Superior temporal gyrus (tissue), 1 donor: ENCODE measurements around the gene RPTOR.
"Not testable (repeated sequence)": the region's sequence is repeated elsewhere in the genome, so short reads cannot be mapped to it uniquely, and the experiment has no call there.

Experiments used
- DNase-seq: peaks from one replicate; pipeline ENCODE4 v3.0.0-alpha.2; 2016; ENCODE audit errors: extremely low spot score

RPTOR gene

DNA sequence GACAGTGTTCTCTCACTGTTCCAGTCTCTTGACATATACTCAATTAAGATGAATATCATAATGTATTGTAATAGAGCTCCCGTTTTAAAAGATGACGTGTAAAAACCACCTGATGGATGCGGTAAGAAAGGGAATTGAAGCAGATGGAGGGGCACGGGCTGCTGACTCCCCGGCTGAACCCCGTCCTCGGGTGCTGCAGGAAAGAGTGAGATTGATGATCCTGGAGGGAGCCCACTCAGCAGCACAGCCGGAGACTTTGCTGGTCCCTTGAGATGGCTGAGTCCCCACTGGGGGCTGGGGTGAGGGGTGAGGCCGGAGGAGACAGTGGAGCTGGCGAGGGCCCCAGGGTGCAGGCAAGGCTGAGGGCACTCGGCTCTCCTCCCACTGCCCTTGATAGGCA, 217.4 kb downstream of the RPTOR start:
- no peak for DNase-seq

DNA sequence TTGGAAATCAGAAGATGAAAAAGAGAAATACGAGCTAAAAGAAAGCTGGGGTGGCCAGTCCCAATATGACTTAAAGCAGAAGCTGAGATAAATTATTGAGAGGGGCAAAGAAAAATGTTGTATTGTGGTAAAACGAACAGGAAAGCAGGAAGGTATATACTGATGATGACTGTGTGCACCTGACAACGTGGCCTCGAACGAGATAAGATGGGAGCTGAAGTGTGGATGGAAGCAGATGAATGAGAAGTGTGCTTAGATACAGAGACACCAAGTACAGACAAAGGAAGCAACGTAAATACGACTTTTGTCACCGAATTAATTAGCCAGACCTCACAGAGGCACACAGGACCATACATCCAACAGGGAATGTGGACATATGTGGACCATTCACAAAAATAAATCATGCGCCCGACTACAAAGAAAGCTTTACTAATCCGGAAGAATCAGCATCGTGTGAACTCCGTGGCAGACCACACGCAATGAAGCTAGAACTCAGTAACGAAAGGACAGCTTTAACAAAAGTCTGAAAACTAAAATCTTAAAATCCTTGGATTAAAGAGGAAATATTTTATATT, 218.7 kb downstream of the RPTOR start:
- DNase-seq = no peak

DNA sequence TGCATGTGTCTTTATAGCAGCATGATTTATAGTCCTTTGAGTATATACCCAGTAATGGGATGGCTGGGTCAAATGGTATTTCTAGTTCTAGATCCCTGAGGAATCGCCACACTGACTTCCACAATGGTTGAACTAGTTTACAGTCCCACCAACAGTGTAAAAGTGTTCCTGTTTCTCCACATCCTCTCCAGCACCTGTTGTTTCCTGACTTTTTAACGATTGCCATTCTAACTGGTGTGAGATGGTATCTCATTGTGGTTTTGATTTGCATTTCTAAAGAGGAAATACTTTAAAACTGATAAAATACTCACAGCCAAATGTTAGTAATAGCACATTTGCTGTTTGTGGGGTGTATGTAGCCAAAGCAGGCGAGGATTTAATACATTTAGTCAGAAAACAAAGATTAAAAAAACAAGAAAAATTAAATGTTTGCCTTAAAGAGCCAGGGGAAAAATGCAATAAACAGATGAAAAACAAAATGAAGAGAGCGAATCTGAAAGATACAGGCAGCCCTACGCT, 220.0 kb downstream of the RPTOR start:
- not testable (repeated sequence) for DNase-seq

DNA sequence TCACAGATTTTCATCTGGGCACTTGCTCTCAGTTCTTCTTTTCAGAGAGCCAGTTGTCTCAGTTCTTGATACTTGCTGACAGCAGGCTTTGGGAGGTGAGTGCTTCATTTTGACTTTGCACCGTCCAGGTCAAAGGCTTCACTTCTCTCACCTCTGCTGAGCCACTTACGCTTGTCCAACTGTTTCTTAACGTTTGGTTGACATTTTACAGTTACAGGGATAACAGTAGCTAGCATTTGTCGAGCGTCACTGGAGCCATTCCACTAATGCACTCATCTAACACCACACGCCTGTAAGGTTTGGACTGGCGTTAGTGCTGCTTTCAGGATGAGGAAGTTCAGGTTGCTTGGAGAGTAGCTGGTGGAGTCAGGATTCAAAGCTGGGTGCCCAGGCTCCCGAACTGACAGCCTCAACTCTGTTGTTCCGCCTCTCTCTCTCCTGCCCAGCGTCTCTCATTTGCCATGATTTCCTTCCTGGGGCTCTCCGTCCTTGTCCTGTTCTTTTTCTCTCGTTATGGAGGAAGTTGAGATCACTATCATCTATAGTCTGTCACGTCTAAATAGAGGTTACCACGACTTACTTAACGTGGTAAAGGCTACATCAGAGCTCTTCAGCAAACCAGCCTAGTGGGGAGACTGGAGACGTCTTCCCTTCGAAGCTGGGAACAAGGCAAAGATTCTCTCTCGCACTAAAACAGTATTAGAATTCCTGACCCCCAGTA, 220.8 kb downstream of the RPTOR start:
- DNase-seq = no peak

DNA sequence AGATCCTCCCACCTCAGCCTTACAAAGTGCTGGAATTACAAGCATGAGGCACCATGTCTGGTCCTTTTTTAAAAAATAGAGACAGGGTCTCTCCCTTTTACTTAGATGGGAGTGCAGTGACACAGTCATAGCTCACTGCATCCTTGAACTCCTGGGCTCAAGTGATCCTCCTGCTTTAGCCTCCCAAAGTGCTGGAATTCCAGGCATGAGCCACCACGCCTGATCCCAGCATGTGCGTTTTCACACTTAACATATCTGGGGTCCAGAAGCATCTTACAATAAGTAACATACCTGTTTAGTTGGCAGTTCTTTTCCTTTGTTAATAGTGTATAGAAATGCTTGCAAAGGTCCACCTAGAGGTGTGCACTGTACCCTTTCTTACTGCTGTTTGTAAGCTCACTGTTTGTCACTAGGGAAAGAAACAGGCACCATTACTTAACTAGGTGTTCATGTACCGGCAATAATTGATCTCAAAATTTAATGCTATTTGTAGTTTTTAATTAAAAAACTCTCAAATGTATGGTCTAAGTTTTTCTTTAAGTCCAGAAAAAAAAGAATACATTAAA, 221.7 kb downstream of the RPTOR start:
- no peak for DNase-seq

DNA sequence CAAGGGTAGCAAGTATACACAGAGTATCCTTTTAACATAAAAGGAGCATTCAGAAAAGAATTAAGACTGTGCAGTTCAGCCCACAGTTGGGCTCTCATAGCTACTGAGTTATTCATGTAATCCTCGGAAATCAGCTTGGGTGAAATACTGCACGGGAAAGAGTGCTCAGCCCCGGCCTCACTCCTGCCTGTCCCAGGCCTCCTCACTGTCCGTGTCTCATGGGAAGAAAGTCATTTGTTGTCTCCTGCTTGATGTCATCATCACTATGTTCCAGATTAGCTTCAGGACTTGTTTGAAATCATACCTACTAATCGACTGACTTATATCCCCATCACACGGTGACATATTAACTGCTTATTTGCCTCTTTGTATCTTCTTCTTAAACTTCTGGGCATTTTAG, 223.8 kb downstream of the RPTOR start:
- no peak for DNase-seq

DNA sequence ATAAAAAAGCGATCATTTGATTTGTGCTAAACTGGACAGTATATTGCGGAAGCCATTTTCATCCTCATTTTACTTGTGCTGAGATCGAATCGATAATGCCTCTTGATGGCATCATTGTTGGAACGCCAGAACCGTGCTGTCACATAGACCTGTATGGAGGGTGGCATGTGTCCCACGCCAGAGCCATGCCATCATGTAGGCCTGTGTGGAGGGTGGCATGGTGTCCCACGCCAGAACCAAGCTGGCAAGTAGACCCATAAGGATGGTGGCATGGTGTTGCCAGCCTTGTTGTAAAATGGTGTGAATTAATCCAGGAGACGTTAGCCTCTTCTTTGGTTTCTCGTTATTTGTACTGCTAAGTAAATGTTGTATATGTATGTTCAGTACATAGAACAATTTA, 224.3 kb downstream of the RPTOR start:
- no peak for DNase-seq

DNA sequence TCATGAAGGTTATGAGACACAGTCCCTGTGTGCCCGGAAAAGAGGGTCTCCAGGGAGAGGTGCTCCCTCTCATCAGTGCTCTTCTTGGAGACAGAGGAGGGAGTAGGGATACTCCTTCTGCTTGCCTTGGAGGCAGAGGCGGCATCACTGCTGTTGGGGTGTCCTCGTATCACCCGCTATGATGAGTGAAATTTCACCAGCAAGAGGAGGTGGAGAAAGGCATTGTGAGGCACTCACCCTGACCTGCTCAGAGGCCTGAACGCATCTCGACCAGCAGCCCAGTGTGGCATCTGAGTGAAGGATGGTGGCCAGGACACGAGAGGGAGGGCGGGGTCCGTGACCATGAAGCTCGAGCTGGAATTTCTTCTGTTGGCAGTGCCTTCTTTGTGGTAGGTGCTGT, 224.9 kb downstream of the RPTOR start:
- no peak for DNase-seq

DNA sequence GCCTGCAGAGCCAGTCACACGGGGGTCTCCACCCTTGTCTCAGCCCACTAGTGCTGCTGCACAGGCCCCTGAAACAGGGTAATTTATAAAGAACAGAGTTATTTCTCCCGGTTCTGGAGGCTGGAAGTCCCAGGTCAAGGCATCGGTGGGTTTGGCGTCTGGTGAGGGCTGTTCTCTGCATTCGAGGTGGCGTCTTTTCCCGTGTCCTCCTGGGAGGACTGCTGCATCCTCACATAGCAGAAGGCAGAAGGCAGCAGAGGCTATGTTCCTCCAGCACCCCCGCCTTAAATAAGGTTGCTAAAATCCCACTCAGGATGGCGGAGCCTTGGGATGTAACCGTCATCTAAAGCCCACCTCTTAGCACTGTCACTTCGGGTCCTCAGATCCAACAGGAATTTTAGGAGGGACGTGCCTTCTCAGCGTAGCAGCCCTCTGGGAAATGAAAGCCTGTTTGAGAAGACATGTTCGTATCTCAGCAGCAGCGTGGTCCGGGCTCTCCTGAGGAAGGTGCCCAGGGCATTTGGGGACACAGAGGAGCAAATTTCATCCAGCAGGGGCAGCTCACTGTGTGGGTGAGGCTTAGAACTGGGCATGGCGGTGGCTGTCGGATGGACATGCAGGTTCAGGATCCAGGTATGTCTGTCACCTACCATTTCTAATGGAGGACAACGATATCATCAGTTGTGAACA, 225.4 kb downstream of the RPTOR start:
- no peak for DNase-seq

DNA sequence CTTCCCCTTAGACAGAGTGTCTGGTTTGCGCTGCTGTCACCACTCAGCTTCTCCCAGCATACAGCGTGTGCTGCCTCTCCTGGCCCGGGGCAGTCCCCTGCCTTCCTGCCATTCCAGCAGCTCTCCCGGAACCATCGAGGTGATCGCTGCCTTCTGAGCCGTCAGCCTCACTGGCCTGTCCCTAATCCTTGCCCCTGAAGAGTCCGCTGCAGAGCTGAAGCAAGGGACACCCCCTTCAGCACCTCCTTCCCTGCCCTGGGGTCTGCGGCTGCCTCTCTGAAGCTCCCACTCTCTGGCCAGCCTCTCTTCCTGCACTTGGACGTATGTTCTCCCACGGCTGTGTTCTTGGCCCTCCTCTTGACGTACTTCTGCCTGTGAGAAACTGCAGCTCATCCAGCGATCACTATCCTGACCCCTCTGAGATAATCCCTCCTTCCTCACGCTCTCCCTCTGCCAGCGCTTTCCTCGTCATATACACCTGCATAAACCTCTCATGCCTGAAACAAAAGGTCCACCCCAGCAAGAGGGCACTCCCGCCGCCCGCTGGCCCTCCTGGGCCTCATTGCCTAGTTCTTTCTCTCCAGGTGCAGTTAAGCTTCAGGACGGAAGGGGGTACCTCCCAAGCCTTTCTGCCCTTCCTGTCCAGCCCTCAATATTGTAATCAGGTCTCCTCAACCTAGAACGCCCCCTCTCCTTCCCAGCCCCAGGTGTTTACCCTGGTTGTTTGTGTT, 226.4 kb downstream of the RPTOR start:
- no peak for DNase-seq

DNA sequence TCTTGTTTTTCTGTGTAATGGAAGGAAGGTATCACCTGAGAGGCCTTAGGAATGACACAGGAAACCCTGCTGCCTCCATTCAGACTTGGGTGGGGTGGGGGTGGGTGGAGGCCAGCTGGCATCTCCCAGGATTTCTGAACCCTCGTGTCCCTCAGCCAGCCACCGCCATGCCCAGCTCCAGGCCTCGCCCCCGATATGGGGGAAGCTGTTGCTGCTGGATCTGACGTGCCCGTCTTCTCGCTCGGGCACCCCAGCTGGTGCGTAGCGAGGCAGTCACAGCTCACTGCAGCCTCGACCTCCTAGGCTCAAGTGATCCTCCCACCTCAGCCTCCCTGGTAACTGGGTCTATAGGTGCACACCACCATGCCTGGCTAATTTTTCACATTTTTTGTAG, 227.0 kb downstream of the RPTOR start:
- no peak for DNase-seq

DNA sequence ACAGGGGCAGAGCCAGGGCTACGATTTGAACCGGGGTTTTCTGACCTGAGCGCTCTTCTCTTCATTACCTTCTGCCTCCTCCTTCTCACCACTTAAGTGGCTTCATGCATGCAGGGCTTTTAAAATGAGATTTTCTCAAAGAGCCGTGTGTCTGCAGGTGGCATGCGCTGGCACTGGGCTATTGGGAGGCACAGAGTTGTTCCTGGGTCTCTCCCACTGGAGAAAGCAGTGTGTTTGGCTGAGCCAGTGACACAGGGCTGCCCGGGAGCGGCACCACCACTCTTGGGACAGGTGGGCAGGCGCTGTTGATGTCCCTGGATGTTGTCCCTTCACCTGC, 228.2 kb downstream of the RPTOR start:
- DNase-seq = no peak

DNA sequence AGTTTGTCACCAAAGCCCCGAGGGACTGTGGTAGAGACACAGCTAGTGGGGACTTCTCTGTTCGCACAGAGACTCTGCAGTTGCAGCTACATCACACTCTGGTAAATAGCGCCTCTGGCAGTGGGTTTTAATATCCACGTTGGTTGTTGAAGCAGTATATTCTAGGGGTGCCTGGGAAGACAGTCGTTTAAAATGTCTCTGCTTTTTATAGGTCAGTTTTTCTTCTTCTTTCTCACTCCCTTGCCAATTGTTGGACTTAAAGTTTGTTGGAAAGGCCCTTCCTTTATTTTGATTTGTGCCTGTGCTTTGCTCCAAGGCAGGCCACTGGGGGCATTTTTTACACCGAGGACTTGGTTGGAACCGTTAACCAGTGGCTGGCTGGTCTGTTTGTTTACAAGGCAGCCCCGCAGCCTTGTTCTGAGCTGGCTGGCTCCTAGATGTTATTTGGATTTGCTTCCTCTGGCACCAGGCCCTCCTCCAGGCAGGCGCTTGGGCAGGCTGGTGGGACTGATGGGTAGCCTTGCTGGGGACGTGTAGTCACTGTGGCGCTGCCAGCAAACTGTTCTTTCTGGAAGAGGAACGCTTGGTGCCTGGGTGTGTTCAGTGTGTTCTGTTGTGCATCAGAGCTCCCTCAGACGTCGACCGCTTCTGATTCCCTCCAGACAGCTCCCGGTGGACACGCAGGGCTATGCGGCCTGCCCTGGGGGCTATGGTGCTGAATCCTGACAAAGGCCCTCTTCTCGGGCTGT, 228.8 kb downstream of the RPTOR start:
- DNase-seq = peak; percentile 79

DNA sequence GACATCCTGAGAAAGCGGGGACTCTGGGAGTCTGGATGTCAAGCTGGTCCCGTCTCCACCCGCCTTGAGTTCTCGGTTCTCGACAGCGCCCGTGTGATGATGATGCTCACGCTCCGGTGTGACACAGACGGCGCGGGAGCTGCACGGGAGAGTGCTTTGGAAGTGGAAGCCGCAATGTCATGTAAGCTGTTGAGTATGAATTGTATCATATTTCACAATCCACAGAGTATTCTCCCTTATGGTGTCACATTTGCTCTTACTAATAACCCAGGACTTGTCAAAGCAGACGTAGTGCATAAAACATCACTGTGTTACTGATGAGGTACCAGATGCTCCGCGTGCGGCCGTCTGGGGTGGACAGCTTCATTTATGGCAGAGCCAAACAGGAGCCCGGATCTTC, 229.5 kb downstream of the RPTOR start:
- DNase-seq = no peak

DNA sequence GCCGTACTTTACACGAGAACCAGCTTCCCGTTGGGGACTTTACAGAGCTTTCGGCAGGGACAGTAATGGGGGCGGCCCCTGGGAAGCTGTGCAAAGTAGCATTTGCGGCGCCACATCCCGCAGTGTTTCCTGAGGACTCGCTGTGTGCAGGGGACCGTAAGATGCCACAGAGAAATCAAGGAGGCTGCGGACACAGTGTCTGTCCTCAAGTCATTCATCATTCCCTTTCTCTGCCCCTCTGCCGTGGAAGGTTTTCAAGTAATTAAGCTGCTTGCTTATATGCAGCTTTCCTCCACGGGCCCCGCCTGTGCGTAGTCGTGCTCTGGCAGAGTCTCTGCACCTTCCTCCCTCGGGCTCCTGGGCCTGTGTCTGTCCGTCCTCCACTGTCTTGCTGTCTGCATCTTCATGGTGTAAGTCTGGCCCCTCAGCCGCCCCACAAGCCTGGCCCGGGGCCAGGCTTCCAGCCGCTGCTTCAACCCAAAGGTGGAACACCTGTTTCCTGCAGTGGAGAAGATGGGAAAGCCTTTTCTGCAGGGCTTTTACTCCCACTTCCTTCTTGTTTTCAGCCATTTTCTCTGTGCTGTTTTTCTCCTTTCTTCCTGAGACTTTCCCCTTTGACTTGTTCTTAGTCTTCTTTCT, 230.1 kb downstream of the RPTOR start:
- DNase-seq = no peak

DNA sequence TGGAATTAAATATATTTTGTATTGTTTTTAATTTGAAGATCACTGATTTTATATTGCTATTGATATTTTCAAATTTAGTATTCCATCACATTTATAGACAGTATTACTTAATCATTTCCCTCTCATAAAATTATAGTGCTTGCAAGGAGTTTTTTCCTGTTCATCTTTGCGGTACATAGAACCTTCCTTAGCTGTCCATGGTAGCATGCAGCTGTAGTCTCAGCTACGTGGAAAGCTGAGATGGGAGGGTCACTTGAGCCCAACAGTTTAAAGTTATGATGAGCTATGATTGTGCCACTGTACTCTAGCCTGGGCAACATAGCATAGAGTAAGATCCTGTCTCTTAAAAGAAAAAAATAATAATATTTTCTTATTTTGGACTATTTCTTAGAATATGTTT, 231.2 kb downstream of the RPTOR start:
- DNase-seq = no peak

DNA sequence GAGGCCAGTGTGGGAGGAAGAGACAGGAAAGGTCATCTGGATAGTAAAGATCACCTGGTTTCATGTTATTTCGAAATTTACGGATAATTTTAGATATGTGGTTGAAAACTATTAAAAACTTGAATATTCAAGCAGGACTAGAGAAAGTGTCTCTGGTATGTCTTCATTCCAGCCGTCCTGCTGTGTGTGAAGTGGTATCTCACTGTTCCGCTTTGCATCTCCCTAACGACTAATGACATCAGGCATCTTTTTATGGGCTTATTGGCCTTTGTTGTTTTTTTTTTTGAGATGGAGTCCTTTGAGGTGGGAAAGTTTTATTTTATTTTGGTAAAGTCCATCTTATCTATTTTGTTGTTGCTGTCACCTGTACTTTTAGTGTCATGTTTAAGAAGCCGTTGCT, 232.6 kb downstream of the RPTOR start:
- no peak for DNase-seq

DNA sequence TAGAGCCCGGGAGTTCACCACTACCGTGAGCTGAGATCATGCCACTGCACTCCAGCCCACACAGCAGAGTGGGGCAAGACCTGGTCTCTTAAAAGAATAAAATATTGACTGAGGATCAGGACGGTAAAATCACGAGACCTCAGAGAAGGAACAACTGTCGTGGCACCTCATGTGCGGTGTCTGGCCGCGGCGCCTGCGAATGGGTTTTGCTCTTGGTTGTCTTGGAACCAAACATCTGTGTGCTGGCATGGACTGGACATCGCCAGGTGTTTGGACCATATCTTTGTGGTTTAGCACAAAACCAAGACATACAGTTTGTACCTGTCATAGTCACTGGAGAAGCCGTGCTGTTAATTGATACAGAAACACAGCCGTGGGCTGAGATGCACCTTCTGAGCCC, 234.1 kb downstream of the RPTOR start:
- DNase-seq = no peak

DNA sequence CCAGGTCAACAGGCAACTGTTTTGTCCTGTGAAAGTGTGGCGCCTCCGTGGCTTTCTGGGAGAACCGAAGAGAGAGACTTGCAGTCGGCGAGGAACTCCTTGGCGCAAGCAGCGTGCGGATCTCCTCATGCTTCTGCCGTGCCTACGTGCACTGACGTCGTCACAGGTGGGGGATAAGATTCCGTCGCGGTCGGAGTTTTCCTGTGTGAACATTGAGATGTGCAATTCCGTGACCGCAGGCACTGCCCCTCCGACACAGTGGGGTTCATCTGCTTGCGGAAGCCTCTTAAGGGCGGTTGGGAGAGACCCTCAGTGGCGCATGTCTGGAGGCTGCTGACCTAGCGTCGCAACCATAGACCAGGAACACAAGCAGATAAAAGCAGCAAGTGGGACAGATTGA, 234.7 kb downstream of the RPTOR start:
- DNase-seq = no peak

DNA sequence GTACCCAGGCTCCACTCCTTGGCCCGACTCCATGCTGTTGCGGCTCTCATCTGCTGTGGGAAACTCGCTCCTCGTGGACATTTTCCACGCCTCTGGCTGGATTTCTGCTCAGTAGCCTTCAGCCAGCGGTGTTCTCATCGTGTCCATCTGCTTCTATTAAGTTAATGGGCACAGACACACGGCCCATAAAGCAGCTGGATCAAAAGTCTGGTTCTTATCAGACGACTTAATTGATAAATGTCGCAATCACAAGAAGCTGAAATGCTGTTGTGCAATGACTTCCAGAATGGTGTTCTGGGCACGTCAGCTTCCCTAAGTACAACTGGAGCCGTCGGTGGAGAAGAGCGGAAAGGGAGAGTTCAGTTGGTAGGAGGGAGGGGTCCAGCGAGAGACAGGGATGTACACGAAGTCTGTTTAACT, 235.3 kb downstream of the RPTOR start:
- DNase-seq = no peak
